Fibroblast of lung (primary cell): ENCODE measurements around the gene PPP6R3. TPM values are rescaled to one million over a fixed set of nuclear protein-coding genes. Genes with fewer than 3 reads are reported as not detected.

Experiments used
- DNase-seq, 2 donors: peaks; one replicate each; pipeline versions ENCODE4 v3.0.0 to v3.0.0-alpha.2; 2010; ENCODE audit warnings: low read depth in 2 of 2
- H2AFZ ChIP-seq: 2 replicates; pipeline ENCODE4 v1.5.1; 2012; ENCODE audit warnings: low read length, control low read depth, inconsistent platforms
- H3K27ac ChIP-seq: 2 replicates; pipeline ENCODE4 v1.5.1; 2011; ENCODE audit warnings: low read length, control low read depth; ENCODE audit not compliant: insufficient read depth
- H3K27me3 ChIP-seq: 2 replicates; pipeline ENCODE4 v1.5.1; 2011; ENCODE audit warnings: mild to moderate bottlenecking, low read length; ENCODE audit not compliant: control insufficient read depth, insufficient read depth
- H3K36me3 ChIP-seq: 2 replicates; pipeline ENCODE4 v1.5.1; 2011; ENCODE audit warnings: low read length; ENCODE audit not compliant: control insufficient read depth, insufficient read depth
- H3K4me1 ChIP-seq: 2 replicates; pipeline ENCODE4 v1.5.1; 2011; ENCODE audit warnings: low read length; ENCODE audit not compliant: control insufficient read depth, insufficient read depth; ENCODE audit errors: extremely low read depth
- H3K4me2 ChIP-seq: 2 replicates; pipeline ENCODE4 v1.5.1; 2011; ENCODE audit warnings: low read length, control low read depth; ENCODE audit not compliant: insufficient read depth; ENCODE audit errors: extremely low read depth
- H3K4me3 ChIP-seq, 4 experiments: fragments of 200-600 bp in 1 of 4; sonication (generic) in 1 of 4; replicated peaks in 1 of 4; 2 replicates each; pipeline ENCODE4 v1.5.1; 2011 to 2016; ENCODE audit warnings: low read length in 4 of 4, low read depth in 3 of 4, mild to moderate bottlenecking in 3 of 4, control low read depth in 2 of 4, inconsistent platforms in 1 of 4, mixed read lengths in 1 of 4; ENCODE audit not compliant: insufficient read depth in 1 of 4; ENCODE audit errors: control extremely low read depth in 1 of 4
- H3K79me2 ChIP-seq: 2 replicates; pipeline ENCODE4 v1.5.1; 2012; ENCODE audit warnings: mild to moderate bottlenecking, low read length, inconsistent platforms; ENCODE audit not compliant: control insufficient read depth, insufficient read depth
- H3K9ac ChIP-seq: 2 replicates; pipeline ENCODE4 v1.5.1; 2011; ENCODE audit warnings: mild to moderate bottlenecking, low read length, control low read depth; ENCODE audit not compliant: insufficient read depth
- H3K9me3 ChIP-seq: 2 replicates; pipeline ENCODE4 v1.5.1; 2012; ENCODE audit warnings: low read depth, low read length; ENCODE audit not compliant: control insufficient read depth, insufficient read depth
- H4K20me1 ChIP-seq: 2 replicates; pipeline ENCODE4 v1.5.1; 2011; ENCODE audit warnings: low read length; ENCODE audit not compliant: control insufficient read depth, insufficient read depth; ENCODE audit errors: extremely low read depth
- EZH2 ChIP-seq: IDR thresholded peaks from 2 replicates; pipeline ENCODE4 v1.5.1; 2012; ENCODE audit warnings: low read length, control low read depth, mild to moderate bottlenecking; ENCODE audit errors: missing control alignments
- polyA plus RNA-seq, 2 donors: library from polyadenylated mRNA; depleted of rRNA in 1 of 2; stranded (reverse) in 1 of 2; unstranded in 1 of 2; fragments of >200 nt; gene quantifications; 2 replicates each; pipeline ENCODE4 v1.2.1, GENCODE V29; 2011 to 2012; ENCODE audit warnings: missing spikeins in 1 of 2
- total RNA-seq: library from RNA; depleted of rRNA; stranded (reverse); fragments of >200 nt; gene quantifications from 2 replicates; pipeline ENCODE4 v1.2.1, GENCODE V29; 2014
- TF ChIP-seq, protein P1 (sequence below), 2 donors: IDR thresholded peaks in 1 of 2; conservative IDR thresholded peaks in 1 of 2; 1 replicate in 1 of 2; 2 replicates in 1 of 2; pipeline ENCODE4 v1.5.1; 2011 to 2012; ENCODE audit warnings: low read length in 2 of 2, control low read depth in 1 of 2, inconsistent platforms in 1 of 2, low read depth in 1 of 2, mild to moderate bottlenecking in 1 of 2

Gene PPP6R3
- total and polyA plus RNA-seq, 2 donors (not counting 1 experiment from before 2014, with no cell fraction given) = 44.2 to 120 TPM

DNA sequence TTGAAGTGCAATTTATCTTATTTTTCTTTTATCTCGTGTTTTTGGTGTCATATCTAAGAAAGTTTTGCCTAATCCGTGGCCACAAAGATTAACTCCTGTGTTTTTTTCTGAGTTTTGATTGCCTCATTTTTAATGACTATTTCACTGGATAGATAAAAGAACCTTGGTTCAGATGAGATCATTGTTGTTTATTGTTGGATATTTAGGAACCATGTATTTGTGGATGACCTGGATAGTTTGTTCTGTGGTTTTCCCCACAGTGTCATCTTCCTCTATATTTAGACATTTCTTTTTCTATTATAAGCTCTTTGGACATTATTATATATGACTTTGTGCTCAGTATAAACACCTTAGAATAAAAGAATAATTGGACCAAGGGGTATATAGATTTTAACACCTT lies 37.2 kb downstream of the PPP6R3 start:
- Histone ChIP-seq H3K9ac (no peak overlapping the region), H3K36me3 (no peaks in the 10 kb centered on the region), H3K9me3 (no peaks in the 10 kb centered on the region), H3K4me2 (no peak overlapping the region), H3K27me3 (no peaks in the 10 kb centered on the region), H3K4me3 (no peak overlapping the region), H3K27ac (no peak overlapping the region), H3K79me2 (peaks cover 83% of the 10 kb centered on the region), H3K4me1 (no peaks in the 10 kb centered on the region), H2AFZ (no peak overlapping the region), H4K20me1 (no peaks in the 10 kb centered on the region)
- no peak for DNase-seq
- TF ChIP-seq EZH2 = no peak
- TF ChIP-seq, protein P1, sequence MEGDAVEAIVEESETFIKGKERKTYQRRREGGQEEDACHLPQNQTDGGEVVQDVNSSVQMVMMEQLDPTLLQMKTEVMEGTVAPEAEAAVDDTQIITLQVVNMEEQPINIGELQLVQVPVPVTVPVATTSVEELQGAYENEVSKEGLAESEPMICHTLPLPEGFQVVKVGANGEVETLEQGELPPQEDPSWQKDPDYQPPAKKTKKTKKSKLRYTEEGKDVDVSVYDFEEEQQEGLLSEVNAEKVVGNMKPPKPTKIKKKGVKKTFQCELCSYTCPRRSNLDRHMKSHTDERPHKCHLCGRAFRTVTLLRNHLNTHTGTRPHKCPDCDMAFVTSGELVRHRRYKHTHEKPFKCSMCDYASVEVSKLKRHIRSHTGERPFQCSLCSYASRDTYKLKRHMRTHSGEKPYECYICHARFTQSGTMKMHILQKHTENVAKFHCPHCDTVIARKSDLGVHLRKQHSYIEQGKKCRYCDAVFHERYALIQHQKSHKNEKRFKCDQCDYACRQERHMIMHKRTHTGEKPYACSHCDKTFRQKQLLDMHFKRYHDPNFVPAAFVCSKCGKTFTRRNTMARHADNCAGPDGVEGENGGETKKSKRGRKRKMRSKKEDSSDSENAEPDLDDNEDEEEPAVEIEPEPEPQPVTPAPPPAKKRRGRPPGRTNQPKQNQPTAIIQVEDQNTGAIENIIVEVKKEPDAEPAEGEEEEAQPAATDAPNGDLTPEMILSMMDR (conservative IDR thresholded peaks at IDR 0.05 in 1 of 2, IDR thresholded peaks at IDR 0.05 in 1 of 2; ENCODE audit: low read depth in 1 of 2, low read length in 2 of 2) = no peak

DNA sequence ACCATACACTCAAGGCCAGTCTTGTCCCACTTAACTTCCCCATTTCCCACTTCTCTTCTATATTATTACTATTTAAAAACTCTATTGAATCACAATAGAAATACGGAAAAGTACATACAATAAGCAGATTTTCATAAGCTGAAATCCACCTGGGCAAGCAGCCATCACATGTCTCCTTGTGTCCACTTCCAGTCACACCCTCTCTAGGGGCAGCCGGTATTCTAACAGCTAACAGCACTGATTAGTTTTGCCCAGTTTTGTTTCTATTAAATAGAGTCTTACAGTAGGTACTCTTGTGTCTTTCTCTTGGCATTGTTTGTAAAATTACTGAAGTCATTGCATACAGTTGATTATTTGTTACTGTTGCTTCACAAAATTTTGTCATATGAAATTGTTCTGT lies 37.8 kb downstream of the PPP6R3 start:
- TF ChIP-seq, protein P1 (conservative IDR thresholded peaks at IDR 0.05 in 1 of 2, IDR thresholded peaks at IDR 0.05 in 1 of 2; ENCODE audit: low read depth in 1 of 2, low read length in 2 of 2) = no peak
- no peak for TF ChIP-seq EZH2
- DNase-seq = no peak
- Histone ChIP-seq H3K79me2 (peaks cover 83% of the 10 kb centered on the region), H3K27me3 (no peaks in the 10 kb centered on the region), H3K4me2 (no peak overlapping the region), H3K9ac (no peak overlapping the region), H3K4me3 (no peak overlapping the region), H3K4me1 (no peaks in the 10 kb centered on the region), H2AFZ (no peak overlapping the region), H4K20me1 (no peaks in the 10 kb centered on the region), H3K36me3 (no peaks in the 10 kb centered on the region), H3K27ac (no peak overlapping the region), H3K9me3 (no peaks in the 10 kb centered on the region)

DNA sequence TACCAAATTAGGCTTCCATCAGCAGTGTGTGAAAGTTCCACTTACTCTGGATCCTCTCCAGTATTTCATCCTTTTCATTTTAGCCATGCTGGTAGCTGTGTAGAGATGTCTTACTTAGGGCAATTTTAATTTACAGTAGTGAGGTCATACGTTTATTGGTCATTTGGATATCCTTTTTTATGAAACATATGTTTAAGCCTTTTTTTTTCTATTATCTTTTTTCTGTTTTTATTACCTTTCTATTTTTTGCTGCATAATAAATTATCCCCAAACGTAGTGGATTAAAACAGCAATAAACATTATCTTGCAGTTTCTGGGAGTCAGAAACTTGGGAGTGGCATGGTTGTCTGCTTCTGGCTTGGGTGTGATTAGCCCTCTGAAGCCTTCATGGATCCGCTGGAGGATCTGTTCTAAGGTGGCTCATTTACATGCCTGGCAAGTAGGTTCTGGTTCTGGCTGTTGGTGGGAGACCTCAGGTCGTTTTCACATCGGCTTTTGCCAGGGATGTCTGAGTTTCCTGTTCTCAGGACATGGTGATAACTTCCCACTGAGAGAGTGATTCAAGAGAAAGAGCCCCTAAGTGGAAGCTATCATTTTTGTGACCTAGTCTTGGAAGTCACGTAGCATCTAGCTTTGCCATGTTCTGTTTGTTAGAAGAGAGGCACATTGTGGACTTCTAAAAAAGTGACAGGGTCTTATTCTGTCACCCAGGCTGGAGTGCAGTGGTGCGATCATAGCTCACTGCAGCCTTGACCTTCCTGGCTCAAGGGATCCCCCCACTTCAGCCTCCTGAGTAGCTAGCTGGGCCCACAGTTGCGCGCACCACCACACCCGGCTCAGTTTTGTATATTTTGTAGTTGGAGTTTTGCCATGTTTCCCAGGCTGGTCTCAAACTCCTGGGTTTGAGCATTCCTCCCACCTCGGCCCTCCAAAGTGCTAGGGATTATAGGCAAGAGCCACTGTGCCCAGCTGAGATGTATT lies 38.6 kb downstream of the PPP6R3 start:
- Histone ChIP-seq H3K4me3 (no peak overlapping the region), H3K9ac (no peak overlapping the region), H3K27ac (no peak overlapping the region), H3K27me3 (no peaks in the 10 kb centered on the region), H3K4me2 (no peak overlapping the region), H2AFZ (no peak overlapping the region), H3K9me3 (no peaks in the 10 kb centered on the region), H3K36me3 (no peaks in the 10 kb centered on the region), H3K4me1 (no peaks in the 10 kb centered on the region), H4K20me1 (no peaks in the 10 kb centered on the region), H3K79me2 (peaks cover 85% of the 10 kb centered on the region)
- no peak for TF ChIP-seq EZH2
- TF ChIP-seq, protein P1 (conservative IDR thresholded peaks at IDR 0.05 in 1 of 2, IDR thresholded peaks at IDR 0.05 in 1 of 2; ENCODE audit: low read depth in 1 of 2, low read length in 2 of 2) = no peak
- no peak for DNase-seq
